GM06990 (cell line): ENCODE data around the gene USP31.

Source experiments
- DNase-seq: peaks from one replicate; pipeline ENCODE4 v3.0.0-alpha.2; 2011; ENCODE audit not compliant: insufficient read length; ENCODE audit errors: extremely low read depth
- H3K27me3 ChIP-seq: replicated peaks from 2 replicates; pipeline ENCODE4 v1.6.0; 2011; ENCODE audit warnings: low read length; ENCODE audit not compliant: control insufficient read depth, insufficient read depth
- H3K36me3 ChIP-seq: 2 replicates; pipeline ENCODE4 v1.5.1; 2011; ENCODE audit warnings: low read length; ENCODE audit not compliant: control insufficient read depth, insufficient read depth
- H3K4me3 ChIP-seq: replicated peaks from 2 replicates; pipeline ENCODE4 v1.5.1; 2011; ENCODE audit warnings: low read depth, mild to moderate bottlenecking, control low read depth, low read length
- TF ChIP-seq, protein P1 (sequence below): IDR thresholded peaks from 2 replicates; pipeline ENCODE4 v1.5.1; 2011; ENCODE audit warnings: low read length, control low read depth, mild to moderate bottlenecking, inconsistent platforms; ENCODE audit not compliant: insufficient read depth, poor library complexity, severe bottlenecking

The USP31 gene

DNA sequence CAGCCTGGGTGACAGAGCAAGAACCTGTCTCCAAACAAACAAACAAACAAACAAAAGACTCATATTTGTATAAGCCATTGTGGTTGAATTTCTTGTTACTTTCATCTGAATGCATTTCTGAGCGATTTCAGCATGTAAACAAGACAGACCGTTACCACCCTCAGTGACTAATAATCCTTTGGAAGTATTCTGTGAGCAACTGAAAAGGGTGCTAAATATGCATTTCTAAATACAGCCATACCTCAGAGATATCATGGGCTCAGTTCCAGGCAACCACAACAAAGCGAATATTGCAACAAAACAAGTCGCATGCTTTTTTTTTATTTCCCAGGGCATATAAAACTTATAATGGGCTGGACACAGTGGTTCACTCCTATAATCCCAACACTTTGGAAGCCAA lies 109.0 kb downstream of the USP31 start:
- H3K4me3 ChIP-seq: no peak overlapping the region
- TF ChIP-seq, protein P1, sequence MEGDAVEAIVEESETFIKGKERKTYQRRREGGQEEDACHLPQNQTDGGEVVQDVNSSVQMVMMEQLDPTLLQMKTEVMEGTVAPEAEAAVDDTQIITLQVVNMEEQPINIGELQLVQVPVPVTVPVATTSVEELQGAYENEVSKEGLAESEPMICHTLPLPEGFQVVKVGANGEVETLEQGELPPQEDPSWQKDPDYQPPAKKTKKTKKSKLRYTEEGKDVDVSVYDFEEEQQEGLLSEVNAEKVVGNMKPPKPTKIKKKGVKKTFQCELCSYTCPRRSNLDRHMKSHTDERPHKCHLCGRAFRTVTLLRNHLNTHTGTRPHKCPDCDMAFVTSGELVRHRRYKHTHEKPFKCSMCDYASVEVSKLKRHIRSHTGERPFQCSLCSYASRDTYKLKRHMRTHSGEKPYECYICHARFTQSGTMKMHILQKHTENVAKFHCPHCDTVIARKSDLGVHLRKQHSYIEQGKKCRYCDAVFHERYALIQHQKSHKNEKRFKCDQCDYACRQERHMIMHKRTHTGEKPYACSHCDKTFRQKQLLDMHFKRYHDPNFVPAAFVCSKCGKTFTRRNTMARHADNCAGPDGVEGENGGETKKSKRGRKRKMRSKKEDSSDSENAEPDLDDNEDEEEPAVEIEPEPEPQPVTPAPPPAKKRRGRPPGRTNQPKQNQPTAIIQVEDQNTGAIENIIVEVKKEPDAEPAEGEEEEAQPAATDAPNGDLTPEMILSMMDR: no peak
- no peak for DNase-seq
- no peaks in the 10 kb centered on the region for H3K36me3 ChIP-seq
- no peaks in the 10 kb centered on the region for H3K27me3 ChIP-seq

DNA sequence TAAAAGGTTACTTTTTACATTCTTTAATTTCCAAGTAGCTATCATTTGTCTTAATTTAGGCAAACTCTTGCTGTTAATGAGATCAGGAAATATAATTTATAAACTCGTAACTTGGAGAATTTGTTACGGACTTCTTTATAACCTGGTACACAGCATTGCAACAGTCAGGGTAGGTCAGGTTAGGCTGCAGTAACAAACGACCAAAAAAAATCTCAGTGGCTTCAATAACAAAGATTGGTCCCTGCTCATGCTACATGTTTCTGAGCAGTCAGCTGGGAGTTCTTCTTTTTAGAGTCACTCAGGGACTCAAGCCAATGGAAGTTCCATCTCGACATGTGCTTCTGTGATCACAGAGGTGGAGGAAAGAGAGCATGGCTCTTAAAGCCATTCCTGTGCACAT lies 110.1 kb downstream of the USP31 start:
- DNase-seq: no peak
- TF ChIP-seq, protein P1: no peak
- H3K27me3 ChIP-seq: no peaks in the 10 kb centered on the region
- no peak overlapping the region for H3K4me3 ChIP-seq
- H3K36me3 ChIP-seq: no peaks in the 10 kb centered on the region

DNA sequence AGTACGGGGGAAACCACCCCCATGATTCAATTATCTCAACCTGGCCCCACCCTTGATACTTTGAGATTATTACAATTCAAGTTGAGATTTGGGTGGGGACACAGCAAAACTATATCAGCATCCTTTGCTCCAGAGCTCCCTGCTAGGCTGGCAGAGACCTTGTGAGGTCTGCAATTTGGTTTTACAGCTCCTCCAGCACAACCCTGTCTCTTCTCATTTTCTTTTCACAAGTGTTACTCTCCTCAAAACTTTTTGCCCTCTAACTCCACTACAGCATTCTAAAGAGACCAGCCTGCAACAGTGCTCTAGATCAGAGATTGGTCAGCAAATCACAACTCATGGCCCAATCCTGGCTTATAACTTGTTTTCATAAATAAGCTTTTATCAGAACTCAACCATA lies 114.0 kb downstream of the USP31 start:
- no peak for DNase-seq
- TF ChIP-seq, protein P1: no peak
- Histone ChIP-seq H3K36me3 (no peaks in the 10 kb centered on the region), H3K27me3 (no peaks in the 10 kb centered on the region), H3K4me3 (no peak overlapping the region)

DNA sequence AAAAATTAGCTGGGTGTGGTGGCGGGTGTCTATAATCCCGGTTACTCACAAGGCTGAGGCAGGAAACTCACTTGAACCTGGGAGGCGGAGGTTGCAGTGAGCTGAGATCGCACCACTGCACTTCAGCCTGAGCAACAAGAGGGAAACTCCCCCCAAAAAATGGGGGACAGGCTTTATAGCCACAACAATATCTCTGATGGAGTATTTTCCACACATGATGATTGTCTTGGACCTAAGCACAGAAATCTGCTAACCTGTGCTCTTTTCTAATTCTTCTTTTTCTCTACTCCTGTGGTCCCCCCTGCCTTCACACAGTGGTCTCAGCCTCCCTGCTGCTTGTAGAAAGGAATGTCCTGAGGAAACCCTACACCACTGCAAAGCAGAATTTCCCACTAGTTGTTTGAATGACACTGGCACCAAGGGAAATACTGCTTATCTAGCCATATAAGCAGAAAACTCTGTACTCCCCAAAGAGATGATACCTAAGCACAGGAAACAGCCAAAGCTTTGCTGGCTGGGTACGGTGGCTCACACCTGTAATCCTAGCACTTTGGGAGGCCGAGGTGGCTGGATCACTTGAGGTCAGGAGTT lies 117.6 kb downstream of the USP31 start:
- H3K4me3 ChIP-seq: no peak overlapping the region
- no peaks in the 10 kb centered on the region for H3K36me3 ChIP-seq
- H3K27me3 ChIP-seq: no peaks in the 10 kb centered on the region; the same call in none of the 2 replicates
- TF ChIP-seq, protein P1: no peak
- no peak for DNase-seq

DNA sequence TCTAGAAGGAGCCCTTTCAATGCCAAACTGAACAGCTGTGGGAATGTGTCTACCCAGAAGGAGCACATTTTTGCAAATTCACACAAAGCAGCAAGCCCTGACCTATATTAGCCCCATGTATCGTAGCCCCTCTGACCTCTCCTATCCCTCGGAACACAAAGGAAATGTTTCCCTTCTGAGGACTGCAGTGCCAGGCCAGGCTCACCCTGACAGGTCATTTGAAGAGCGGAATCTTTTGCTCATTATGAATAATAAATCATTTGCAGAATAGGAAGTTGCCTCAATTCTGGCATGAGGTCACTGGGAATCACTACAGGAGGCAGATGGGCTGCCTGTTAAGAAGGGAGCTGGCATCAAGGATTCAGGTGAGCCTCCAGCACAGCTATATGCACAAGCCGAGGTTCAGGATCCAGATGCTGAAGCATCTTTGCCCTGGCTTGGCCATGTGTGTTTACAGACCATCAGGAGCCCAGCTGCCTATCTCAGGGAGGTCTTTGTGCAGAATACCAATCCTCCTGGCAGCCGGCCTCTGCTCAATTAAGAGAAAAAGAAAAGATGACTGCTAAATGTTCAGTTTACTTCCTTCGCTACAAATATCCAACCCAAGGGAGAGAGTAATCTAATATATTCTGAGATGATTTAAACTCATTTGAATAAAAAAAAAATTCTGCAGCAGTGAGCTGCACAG lies 119.4 kb downstream of the USP31 start:
- Histone ChIP-seq H3K36me3 (no peaks in the 10 kb centered on the region), H3K27me3 (no peaks in the 10 kb centered on the region; the same call in none of the 2 replicates), H3K4me3 (no peak overlapping the region)
- no peak for DNase-seq
- TF ChIP-seq, protein P1: no peak
